ENCODE data around the gene SLC2A14. TPM values are rescaled to one million over a fixed set of nuclear protein-coding genes. Genes with fewer than 3 reads are reported as not detected.
"Not testable (repeated sequence)": the region's sequence is repeated elsewhere in the genome, so short reads cannot be mapped to it uniquely, and the experiment has no call there.

SLC2A14 gene
- total RNA-seq, 1 experiment from 2014 or later, result 141 TPM

- DNase-seq, result no peak
- Histone ChIP-seq H3K9me3 (no peaks in the 10 kb centered on the region), H3K27me3 (replicated peaks; ENCODE audit: control insufficient read depth, insufficient read depth, low read length) (no peaks in the 10 kb centered on the region), H3K4me3 (ENCODE audit: low read depth, low read length) (no peak overlapping the region), H3K4me1 (peaks cover 12% of the 10 kb centered on the region), H3K36me3 (ENCODE audit: control insufficient read depth, insufficient read depth, low read length) (peaks cover 1% of the 10 kb centered on the region)
- no peak overlapping the region for H3K4me3 Mint-ChIP-seq (ENCODE audit: unreplicated experiment)
- peaks cover 19% of the 10 kb centered on the region for H3K36me3 Mint-ChIP-seq (ENCODE audit: insufficient read depth, unreplicated experiment)
- peaks cover 18% of the 10 kb centered on the region for H3K4me1 Mint-ChIP-seq (ENCODE audit: low read depth, unreplicated experiment)
- TF ChIP-seq CTCF (IDR thresholded peaks at IDR 0.05; ENCODE audit: insufficient read depth in 1 of 2, low read depth in 1 of 2, low read length in 1 of 2, severe bottlenecking in 1 of 2, unreplicated experiment in 1 of 2), result no peak
- H3K27ac Mint-ChIP-seq (ENCODE audit: unreplicated experiment), result no peak overlapping the region
- intact Hi-C loops (cut with micrococcal nuclease; ENCODE audit: unreplicated experiment), result no loop called here
- no TSS peak for BruUV-seq (replicated peaks)
- ChIA-PET POLR2A (no interaction called here), CTCF (interaction anchor here (0.7 kb wide), 1 partner anchor 124 kb away, joined by 4 read pairs; no protein-coding TSS in a partner anchor)
- H3K27me3 Mint-ChIP-seq (ENCODE audit: insufficient read depth, unreplicated experiment), result no peaks in the 10 kb centered on the region
- no peaks in the 10 kb centered on the region for H3K9me3 Mint-ChIP-seq (ENCODE audit: unreplicated experiment)
Measured at GRCh38 chr12:7884689-7885088, 12.0 kb upstream of the SLC2A14 start.

GRCh38 chr12:7881736-7882120 lies 9.0 kb upstream of the SLC2A14 start:
- H3K4me1 ChIP-seq; H3K4me3 ChIP-seq (ENCODE audit: low read depth, low read length); H3K9me3 Mint-ChIP-seq (ENCODE audit: unreplicated experiment); H3K4me1 Mint-ChIP-seq (ENCODE audit: low read depth, unreplicated experiment); intact Hi-C loops (cut with micrococcal nuclease; ENCODE audit: unreplicated experiment); H3K4me3 Mint-ChIP-seq (ENCODE audit: unreplicated experiment); H3K27me3 Mint-ChIP-seq (ENCODE audit: insufficient read depth, unreplicated experiment); H3K9me3 ChIP-seq; DNase-seq; POLR2A ChIA-PET; H3K36me3 ChIP-seq (ENCODE audit: control insufficient read depth, insufficient read depth, low read length); BruUV-seq (replicated peaks); H3K27me3 ChIP-seq (replicated peaks; ENCODE audit: control insufficient read depth, insufficient read depth, low read length): not testable (repeated sequence)
- H3K27ac Mint-ChIP-seq (ENCODE audit: unreplicated experiment), result peak overlapping the region; percentile 45
- CTCF ChIA-PET, result interaction anchor here (1.8 kb wide), 1 partner anchor 22 kb away, joined by 5 read pairs; no protein-coding TSS in a partner anchor
- peaks cover 17% of the 10 kb centered on the region for H3K36me3 Mint-ChIP-seq (ENCODE audit: insufficient read depth, unreplicated experiment)

GRCh38 chr12:7880952-7881735 lies 8.4 kb upstream of the SLC2A14 start:
- H3K4me1 ChIP-seq; H3K9me3 ChIP-seq; DNase-seq; H3K4me3 Mint-ChIP-seq (ENCODE audit: unreplicated experiment); BruUV-seq (replicated peaks); H3K36me3 ChIP-seq (ENCODE audit: control insufficient read depth, insufficient read depth, low read length); H3K9me3 Mint-ChIP-seq (ENCODE audit: unreplicated experiment); H3K27me3 ChIP-seq (replicated peaks; ENCODE audit: control insufficient read depth, insufficient read depth, low read length); H3K27me3 Mint-ChIP-seq (ENCODE audit: insufficient read depth, unreplicated experiment); intact Hi-C loops (cut with micrococcal nuclease; ENCODE audit: unreplicated experiment); H3K4me3 ChIP-seq (ENCODE audit: low read depth, low read length); H3K4me1 Mint-ChIP-seq (ENCODE audit: low read depth, unreplicated experiment): not testable (repeated sequence)
- ChIA-PET POLR2A (interaction anchor here (0.6 kb wide), 1 partner anchor 165 kb away, joined by 5 read pairs; no protein-coding TSS in a partner anchor), CTCF (interaction anchor here (1.8 kb wide), 1 partner anchor 21 kb away, joined by 5 read pairs; no protein-coding TSS in a partner anchor)
- H3K36me3 Mint-ChIP-seq (ENCODE audit: insufficient read depth, unreplicated experiment), result peaks cover 17% of the 10 kb centered on the region
- peak overlapping the region; percentile 45 for H3K27ac Mint-ChIP-seq (ENCODE audit: unreplicated experiment)

- Mint-ChIP-seq H3K36me3 (ENCODE audit: insufficient read depth, unreplicated experiment) (peaks cover 17% of the 10 kb centered on the region), H3K27ac (ENCODE audit: unreplicated experiment) (no peak overlapping the region), H3K9me3 (ENCODE audit: unreplicated experiment) (no peaks in the 10 kb centered on the region), H3K4me1 (ENCODE audit: low read depth, unreplicated experiment) (peaks cover 8% of the 10 kb centered on the region), H3K4me3 (ENCODE audit: unreplicated experiment) (no peak overlapping the region), H3K27me3 (ENCODE audit: insufficient read depth, unreplicated experiment) (no peaks in the 10 kb centered on the region)
- DNase-seq, result no peak
- no peaks in the 10 kb centered on the region for H3K27me3 ChIP-seq (replicated peaks; ENCODE audit: control insufficient read depth, insufficient read depth, low read length)
- BruUV-seq (replicated peaks), result no TSS peak
- no peak overlapping the region for H3K4me3 ChIP-seq (ENCODE audit: low read depth, low read length)
- 0 out of 2 replicates have a peak, but pooled peaks cover under 1% of the 10 kb centered on the region for H3K9me3 ChIP-seq
- no peaks in the 10 kb centered on the region; the same call in none of the 2 replicates for H3K36me3 ChIP-seq (ENCODE audit: control insufficient read depth, insufficient read depth, low read length)
- intact Hi-C loops (cut with micrococcal nuclease; ENCODE audit: unreplicated experiment), result no loop called here
- ChIA-PET CTCF (interaction anchor here (0.6 kb wide), 1 partner anchor 79 kb away, joined by 4 read pairs; no protein-coding TSS in a partner anchor), POLR2A (no interaction called here)
- no peak for TF ChIP-seq CTCF (IDR thresholded peaks at IDR 0.05; ENCODE audit: insufficient read depth in 1 of 2, low read depth in 1 of 2, low read length in 1 of 2, severe bottlenecking in 1 of 2, unreplicated experiment in 1 of 2)
- H3K4me1 ChIP-seq, result no peaks in the 10 kb centered on the region
Measured at GRCh38 chr12:7879246-7879645, 6.5 kb upstream of the SLC2A14 start.

Data from Caco-2 (cell line).